K562 (cell line): ENCODE measurements around the gene PLCL1.

Experiments used
- CTCF ChIP-seq, 3 experiments: IDR thresholded peaks in 2 of 3; conservative IDR thresholded peaks in 1 of 3; 2 replicates each; pipeline ENCODE4 v1.5.1; 2011 to 2012; ENCODE audit warnings: low read length in 3 of 3, mild to moderate bottlenecking in 3 of 3, control low read depth in 2 of 3, improper control_type of control experiment in 1 of 3, inconsistent platforms in 1 of 3, low read depth in 1 of 3, mixed read lengths in 1 of 3, moderate library complexity in 1 of 3; ENCODE audit not compliant: insufficient read depth in 2 of 3
- TF ChIP-seq, protein P1 (sequence below), 2 experiments: fragments of 450-650 bp in 1 of 2; sonication (generic) in 1 of 2; formaldehyde crosslinking in 1 of 2; IDR thresholded peaks in 1 of 2; conservative IDR thresholded peaks in 1 of 2; 2 replicates each; pipeline versions ENCODE4 v1.6.1 to v1.8.1; 2016 to 2023; ENCODE audit warnings: mild to moderate bottlenecking in 2 of 2, moderate library complexity in 2 of 2, inconsistent platforms in 1 of 2, missing genetic modification reagents in 1 of 2

DNA sequence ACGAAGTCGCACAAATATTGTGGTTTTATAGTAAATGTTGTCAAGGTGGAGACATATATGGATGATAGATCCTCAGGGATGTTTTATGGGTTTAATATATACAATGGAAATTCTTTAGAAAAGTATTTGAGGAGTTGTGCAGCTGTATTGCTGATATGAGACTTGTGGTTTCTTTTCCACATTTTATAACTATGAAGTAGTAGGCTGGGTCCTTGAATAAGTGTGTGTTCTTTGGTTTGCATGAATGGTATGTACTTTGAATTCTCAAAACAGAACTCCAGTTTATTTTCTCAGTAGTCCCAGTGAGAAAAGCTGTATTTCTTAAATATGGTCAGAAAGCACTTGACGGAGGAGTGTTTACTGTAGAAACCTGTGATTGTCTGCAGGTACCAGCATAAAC is 42.4 kb downstream of the PLCL1 start:
- TF ChIP-seq, protein P1, sequence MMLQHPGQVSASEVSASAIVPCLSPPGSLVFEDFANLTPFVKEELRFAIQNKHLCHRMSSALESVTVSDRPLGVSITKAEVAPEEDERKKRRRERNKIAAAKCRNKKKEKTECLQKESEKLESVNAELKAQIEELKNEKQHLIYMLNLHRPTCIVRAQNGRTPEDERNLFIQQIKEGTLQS (IDR thresholded peaks at IDR 0.05) = no peak
- TF ChIP-seq, protein P1 (CRISPR knock-in tag; conservative IDR thresholded peaks at IDR 0.05) = no peak
- no peak for TF ChIP-seq CTCF (IDR thresholded peaks at IDR 0.05 in 2 of 3, conservative IDR thresholded peaks at IDR 0.05 in 1 of 3; ENCODE audit: insufficient read depth in 2 of 3, low read depth in 1 of 3, low read length in 3 of 3)
